ENCODE data around the gene PTPN4. TPM values are rescaled to one million over a fixed set of nuclear protein-coding genes. Genes with fewer than 3 reads are reported as not detected.
A peak's percentile ranks its signal among the peaks of the same experiment; 100 is the strongest.

Gene PTPN4
- total and polyA plus RNA-seq, 2 of the 13 experiments (the other 11 are each of a cell fraction or from before 2014, with no cell fraction given): 20.3 to 34.6 TPM

DNA sequence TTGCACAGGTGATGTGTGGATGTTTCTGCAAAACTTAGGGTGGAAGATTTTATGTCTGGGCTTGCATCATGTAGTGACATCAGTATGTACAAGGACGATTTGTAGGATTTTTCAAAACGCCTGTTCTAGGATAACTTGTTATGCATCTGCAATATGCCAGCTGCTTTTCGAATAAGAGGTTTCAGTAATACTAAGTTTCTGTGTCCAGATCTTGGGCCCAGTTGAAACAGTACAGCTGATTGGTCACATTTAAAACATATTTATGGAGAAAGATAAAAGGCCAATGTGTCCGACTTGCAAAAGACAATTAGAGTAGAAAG, 1.2 kb downstream of the PTPN4 start (continued):
- TF ChIP-seq ZNF770 (CRISPR knock-in tag; IDR thresholded peaks at IDR 0.05) (no peak), HNRNPUL1 (IDR thresholded peaks at IDR 0.05; ENCODE audit: low read depth, low read length) (no peak), RFX3 (CRISPR knock-in tag; IDR thresholded peaks at IDR 0.05) (no peak), SOX13 (IDR thresholded peaks at IDR 0.05) (no peak), SOX13 (CRISPR knock-in tag; conservative IDR thresholded peaks at IDR 0.05 in 1 of 2, IDR thresholded peaks at IDR 0.05 in 1 of 2) (no peak), RORA (CRISPR knock-in tag; IDR thresholded peaks at IDR 0.05) (no peak), ZNF264 (CRISPR knock-in tag; IDR thresholded peaks at IDR 0.05) (no peak), FOXK2 (IDR thresholded peaks at IDR 0.05) (no peak), ZNF75D (CRISPR knock-in tag; IDR thresholded peaks at IDR 0.05; ENCODE audit: borderline replicate concordance) (no peak), ZNF816 (CRISPR knock-in tag; IDR thresholded peaks at IDR 0.05; ENCODE audit: borderline replicate concordance) (no peak), MTA1 (CRISPR knock-in tag; IDR thresholded peaks at IDR 0.05; ENCODE audit: borderline replicate concordance) (no peak), ZNF468 (CRISPR knock-in tag; IDR thresholded peaks at IDR 0.05) (no peak), ZSCAN22 (CRISPR knock-in tag; IDR thresholded peaks at IDR 0.05) (no peak), GATAD2A (CRISPR knock-in tag; IDR thresholded peaks at IDR 0.05) (no peak), PATZ1 (CRISPR knock-in tag; IDR thresholded peaks at IDR 0.05) (no peak), PHF21A (CRISPR knock-in tag; IDR thresholded peaks at IDR 0.05) (peak; percentile 39; the same call in 1 of the 2 replicates), ZSCAN29 (CRISPR knock-in tag; conservative IDR thresholded peaks at IDR 0.05) (0 out of 2 replicates have a peak, but pooled peaks have one; percentile 19), ZNF331 (CRISPR knock-in tag; IDR thresholded peaks at IDR 0.05) (no peak), ARID2 (CRISPR knock-in tag; IDR thresholded peaks at IDR 0.05; ENCODE audit: borderline replicate concordance) (no peak), ZKSCAN8 (CRISPR knock-in tag; IDR thresholded peaks at IDR 0.05; ENCODE audit: borderline replicate concordance) (no peak)

Measured in HepG2 (cell line).